Subcutaneous abdominal adipose tissue (tissue), 5 donors: Measurements from ENCODE around the gene ST8SIA6.

ENCODE experiments used
- H3K27ac ChIP-seq: one replicate; pipeline ENCODE4 v1.7.0; 2013; ENCODE audit warnings: low read depth, mild to moderate bottlenecking, inconsistent platforms, low read length, moderate library complexity
- H3K27me3 ChIP-seq, 5 donors: one replicate each; pipeline ENCODE4 v1.7.0; 2013; ENCODE audit warnings: low read length in 5 of 5, inconsistent platforms in 1 of 5; ENCODE audit not compliant: control insufficient read depth in 5 of 5, insufficient read depth in 4 of 5
- H3K36me3 ChIP-seq, 5 donors: one replicate each; pipeline ENCODE4 v1.7.0; 2013; ENCODE audit warnings: low read length in 5 of 5; ENCODE audit not compliant: control insufficient read depth in 5 of 5, insufficient read depth in 5 of 5
- H3K4me1 ChIP-seq, 5 donors: one replicate each; pipeline ENCODE4 v1.7.0; 2013; ENCODE audit warnings: low read length in 5 of 5, mild to moderate bottlenecking in 3 of 5, moderate library complexity in 1 of 5; ENCODE audit not compliant: control insufficient read depth in 5 of 5, insufficient read depth in 5 of 5
- H3K4me3 ChIP-seq, 5 donors: one replicate each; pipeline ENCODE4 v1.7.0; 2013; ENCODE audit warnings: low read length in 5 of 5, low read depth in 1 of 5
- H3K9ac ChIP-seq, 5 donors: one replicate each; pipeline ENCODE4 v1.7.0; 2013; ENCODE audit warnings: low read length in 5 of 5, mild to moderate bottlenecking in 4 of 5, moderate library complexity in 3 of 5
- H3K9me3 ChIP-seq, 5 donors: one replicate each; pipeline ENCODE4 v1.7.0; 2013; ENCODE audit warnings: low read length in 5 of 5; ENCODE audit not compliant: control insufficient read depth in 5 of 5
- donor health status: healthy.
- donor health status: healthy.
- donor health status: healthy.
- donor health status: healthy.
- donor health status: healthy.

The ST8SIA6 gene

DNA sequence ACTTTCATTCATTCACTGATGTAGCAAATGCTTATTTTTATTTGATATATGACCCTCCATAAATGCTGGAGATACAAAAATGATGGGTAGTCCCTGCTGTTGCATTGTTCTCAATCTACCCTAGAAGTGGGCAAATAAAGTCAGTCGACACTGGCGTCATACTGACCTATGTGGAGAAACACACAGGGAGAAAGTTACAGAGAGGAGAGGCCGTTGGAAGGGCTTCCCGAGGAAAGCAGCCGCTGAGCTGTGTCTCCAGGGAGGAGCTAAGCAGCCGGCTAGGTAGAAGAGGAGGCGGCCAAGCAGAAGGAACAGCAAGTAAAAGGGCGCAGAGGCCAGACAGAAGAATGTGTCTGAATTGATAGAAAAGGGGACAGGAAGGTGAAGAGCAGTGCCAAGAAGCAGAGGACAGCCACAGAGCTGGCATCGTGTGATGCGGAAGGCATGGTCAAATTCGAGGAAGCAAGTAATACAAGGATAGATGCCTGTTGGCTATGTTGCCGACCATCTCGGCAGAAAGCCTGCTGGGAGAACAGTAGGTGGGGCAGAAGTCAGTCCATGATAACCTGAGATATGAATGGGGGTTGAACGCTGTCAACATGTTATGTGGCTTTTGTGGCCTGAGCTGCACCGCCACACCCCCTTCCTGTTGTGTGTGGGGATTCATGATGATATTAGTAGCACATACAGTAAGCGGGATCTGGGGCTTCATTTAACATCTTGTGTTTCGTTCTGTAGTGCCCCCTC is 25.9 kb downstream of the ST8SIA6 start:
- H3K27me3 ChIP-seq: peaks cover 0 to 26% (median 9%) of the 10 kb centered on the region in 5 donors
- no peak overlapping the region for H3K27ac ChIP-seq
- H3K4me3 ChIP-seq: no peak overlapping the region
- no peak overlapping the region for H3K9ac ChIP-seq
- H3K36me3 ChIP-seq: no peaks in the 10 kb centered on the region
- no peaks in the 10 kb centered on the region for H3K9me3 ChIP-seq
- H3K4me1 ChIP-seq: peaks cover 0 to 7% (median 0%) of the 10 kb centered on the region in 5 donors

DNA sequence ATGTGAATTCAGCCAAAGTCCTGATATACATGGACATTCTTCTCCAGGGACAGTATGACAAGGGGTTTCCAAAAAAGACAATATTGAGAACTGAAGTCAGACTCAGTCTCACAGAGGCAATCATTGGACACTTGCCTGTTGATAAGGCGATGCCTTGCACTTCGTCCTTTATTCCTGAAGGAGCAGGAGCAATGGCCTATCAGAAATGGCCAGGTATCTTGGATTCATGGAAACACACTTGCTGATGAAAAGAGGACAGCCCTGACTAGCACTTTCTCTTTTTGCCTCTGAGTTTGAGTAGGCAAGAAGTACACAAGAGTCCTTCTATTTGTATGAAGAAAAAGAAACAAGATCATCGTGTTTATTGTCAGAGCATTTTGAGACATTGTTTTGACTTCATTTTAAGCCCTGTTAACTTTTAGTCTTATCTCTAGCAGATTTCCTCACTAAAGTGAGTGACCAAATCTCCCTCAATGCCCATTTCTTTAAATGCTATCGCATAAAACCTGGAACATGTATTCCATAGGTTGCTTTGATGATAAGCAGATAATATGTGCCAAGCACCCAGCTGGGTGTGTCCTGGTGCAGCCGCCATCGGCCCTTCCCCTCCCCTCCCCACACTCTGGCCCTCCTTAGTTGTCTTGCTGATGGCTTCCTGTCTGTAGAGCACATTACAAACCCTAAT is 26.6 kb downstream of the ST8SIA6 start:
- Histone ChIP-seq H3K4me3 (no peak overlapping the region), H3K27ac (no peak overlapping the region), H3K36me3 (no peaks in the 10 kb centered on the region), H3K4me1 (peaks cover 0 to 7% (median 0%) of the 10 kb centered on the region in 5 donors), H3K9me3 (no peaks in the 10 kb centered on the region), H3K27me3 (peaks cover 0 to 23% (median 7%) of the 10 kb centered on the region in 5 donors), H3K9ac (no peak overlapping the region)

- H3K27ac ChIP-seq: no peak overlapping the region
- H3K4me1 ChIP-seq: peaks cover 0 to 7% (median 0%) of the 10 kb centered on the region in 5 donors
- no peaks in the 10 kb centered on the region for H3K36me3 ChIP-seq
Measured at GRCh38 chr10:17427201-17427600, 27.2 kb downstream of the ST8SIA6 start.

GRCh38 chr10:17426263-17426750 is 28.1 kb downstream of the ST8SIA6 start:
- Histone ChIP-seq H3K27ac (no peak overlapping the region), H3K36me3 (no peaks in the 10 kb centered on the region), H3K9me3 (no peaks in the 10 kb centered on the region), H3K27me3 (peaks cover 0 to 17% (median 7%) of the 10 kb centered on the region in 5 donors), H3K4me3 (no peak overlapping the region), H3K9ac (no peak overlapping the region), H3K4me1 (peaks cover 0 to 7% (median 0%) of the 10 kb centered on the region in 5 donors)

More at GRCh38 chr10:17427201-17427600, 27.2 kb downstream of the ST8SIA6 start:
- Histone ChIP-seq H3K4me3 (no peak overlapping the region), H3K27me3 (peaks cover 0 to 20% (median 7%) of the 10 kb centered on the region in 5 donors), H3K9ac (no peak overlapping the region), H3K9me3 (no peaks in the 10 kb centered on the region)

- Histone ChIP-seq H3K9ac (no peak overlapping the region), H3K27ac (no peak overlapping the region), H3K4me1 (peaks cover 0 to 7% (median 0%) of the 10 kb centered on the region in 5 donors), H3K27me3 (peaks cover 0 to 17% (median 7%) of the 10 kb centered on the region in 5 donors), H3K36me3 (no peaks in the 10 kb centered on the region), H3K9me3 (no peaks in the 10 kb centered on the region), H3K4me3 (no peak overlapping the region)
Measured at GRCh38 chr10:17425584-17426262, 28.7 kb downstream of the ST8SIA6 start.

- no peak overlapping the region for H3K4me3 ChIP-seq
- H3K27me3 ChIP-seq: peaks cover 0 to 8% (median 5%) of the 10 kb centered on the region in 5 donors
- H3K9me3 ChIP-seq: no peaks in the 10 kb centered on the region
- H3K9ac ChIP-seq: no peak overlapping the region
- H3K27ac ChIP-seq: no peak overlapping the region
- no peaks in the 10 kb centered on the region for H3K36me3 ChIP-seq
- peaks cover 0 to 6% (median 0%) of the 10 kb centered on the region in 5 donors for H3K4me1 ChIP-seq
Measured at GRCh38 chr10:17423632-17424186, 30.7 kb downstream of the ST8SIA6 start.

- peaks cover 0 to 3% (median 0%) of the 10 kb centered on the region in 5 donors for H3K4me1 ChIP-seq
- H3K27ac ChIP-seq: no peak overlapping the region
- H3K4me3 ChIP-seq: no peak overlapping the region
- H3K36me3 ChIP-seq: no peaks in the 10 kb centered on the region
- peaks cover 0 to 4% (median 4%) of the 10 kb centered on the region in 5 donors for H3K27me3 ChIP-seq
- no peak overlapping the region for H3K9ac ChIP-seq
- no peaks in the 10 kb centered on the region for H3K9me3 ChIP-seq
Measured at GRCh38 chr10:17422931-17423330, 31.5 kb downstream of the ST8SIA6 start.

- H3K27me3 ChIP-seq: no peaks in the 10 kb centered on the region
- no peaks in the 10 kb centered on the region for H3K36me3 ChIP-seq
- no peaks in the 10 kb centered on the region for H3K9me3 ChIP-seq
- no peak overlapping the region for H3K4me3 ChIP-seq
- H3K9ac ChIP-seq: no peak overlapping the region
- H3K27ac ChIP-seq: no peak overlapping the region
- H3K4me1 ChIP-seq: no peaks in the 10 kb centered on the region
Measured at GRCh38 chr10:17418249-17418648, 36.1 kb downstream of the ST8SIA6 start.

DNA sequence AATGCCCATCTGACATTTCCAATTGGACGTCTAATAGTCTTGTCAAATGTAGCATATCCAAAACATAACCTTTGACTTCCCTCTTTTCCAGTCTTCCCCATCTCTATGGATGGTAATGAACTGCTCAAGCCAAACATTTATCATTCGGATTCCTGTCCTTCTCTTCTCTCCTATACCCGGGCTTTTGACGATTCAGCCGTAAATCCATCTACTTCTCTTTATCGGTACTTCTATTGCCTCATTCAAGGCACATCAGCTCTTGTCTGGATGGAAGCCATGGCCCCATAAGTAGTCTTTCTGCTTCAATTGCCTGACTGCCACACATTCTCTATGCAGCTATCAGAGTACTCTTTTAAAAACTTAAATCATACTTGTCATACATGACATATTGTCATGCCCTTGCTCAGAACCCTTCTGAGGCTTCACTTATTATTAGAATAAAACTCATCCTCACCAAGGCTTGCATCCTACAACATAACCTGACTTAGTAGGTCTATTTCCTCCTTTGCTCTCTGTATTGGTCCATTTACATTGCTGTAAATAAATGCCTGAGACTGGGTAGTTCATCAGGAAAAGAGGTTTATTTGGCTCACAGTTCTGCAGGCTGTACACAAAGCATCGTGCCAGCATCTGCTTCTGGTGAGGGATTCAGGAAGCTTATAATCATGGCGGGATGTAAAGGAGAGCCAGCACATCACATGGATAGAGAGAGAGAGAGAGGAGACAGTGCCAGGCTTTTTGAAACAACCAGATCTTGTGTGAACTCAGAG is 37.8 kb downstream of the ST8SIA6 start:
- H3K4me1 ChIP-seq: no peaks in the 10 kb centered on the region
- no peaks in the 10 kb centered on the region for H3K27me3 ChIP-seq
- H3K9me3 ChIP-seq: no peaks in the 10 kb centered on the region
- H3K9ac ChIP-seq: no peak overlapping the region
- H3K4me3 ChIP-seq: no peak overlapping the region
- no peaks in the 10 kb centered on the region for H3K36me3 ChIP-seq
- H3K27ac ChIP-seq: no peak overlapping the region
